Naive B cell (primary cell): ENCODE data around the gene CA5B. TPM values are rescaled to one million over a fixed set of nuclear protein-coding genes. Genes with fewer than 3 reads are reported as not detected.
"Not testable (repeated sequence)": the region's sequence is repeated elsewhere in the genome, so short reads cannot be mapped to it uniquely, and the experiment has no call there.

Experiments
- ATAC-seq, 2 donors: fragments of 150-1000 bp; cut with Tn5 transposase; 2 replicates each; pipeline ENCODE4 v1.10.0; 2021; ENCODE audit warnings: low read depth in 2 of 2, mild to moderate bottlenecking in 2 of 2, moderate library complexity in 2 of 2
- DNase-seq: peaks from one replicate; pipeline ENCODE4 v3.0.0; 2022
- H3K27ac Mint-ChIP-seq, 6 donors: one replicate each; pipeline ENCODE4 v1.8.0; 2020 to 2022; ENCODE audit warnings: mild to moderate bottlenecking in 6 of 6, mixed read lengths in 6 of 6, moderate library complexity in 5 of 6, inconsistent platforms in 2 of 6
- H3K27me3 Mint-ChIP-seq, 3 donors: one replicate each; pipeline ENCODE4 v1.8.0; 2021 to 2022; ENCODE audit warnings: mixed read lengths in 3 of 3, mild to moderate bottlenecking in 1 of 3
- H3K36me3 Mint-ChIP-seq, 2 donors: one replicate each; pipeline ENCODE4 v1.8.0; 2020 to 2022; ENCODE audit warnings: mixed read lengths in 2 of 2, inconsistent platforms in 1 of 2, mild to moderate bottlenecking in 1 of 2
- H3K4me1 Mint-ChIP-seq, 3 donors: one replicate each; pipeline ENCODE4 v1.8.0; 2020 to 2022; ENCODE audit warnings: mixed read lengths in 3 of 3, inconsistent platforms in 1 of 3, mild to moderate bottlenecking in 1 of 3, moderate library complexity in 1 of 3
- H3K4me3 Mint-ChIP-seq, 8 donors: one replicate each; pipeline ENCODE4 v1.8.0; 2020 to 2022; ENCODE audit warnings: mild to moderate bottlenecking in 8 of 8, mixed read lengths in 8 of 8, moderate library complexity in 8 of 8, inconsistent platforms in 2 of 8
- H3K9me3 Mint-ChIP-seq, 7 donors: one replicate each; pipeline ENCODE4 v1.8.0; 2020 to 2022; ENCODE audit warnings: mixed read lengths in 7 of 7, mild to moderate bottlenecking in 5 of 7, inconsistent platforms in 2 of 7, moderate library complexity in 1 of 7
- polyA plus RNA-seq, 6 donors: library from polyadenylated mRNA; unstranded; fragments of 300-500 nt; fragmentation: Illumina TruSeq; gene quantifications; one replicate each; pipeline ENCODE4 v1.2.3, GENCODE V29; 2021; ENCODE audit warnings: low read depth in 6 of 6

The CA5B gene
- polyA plus RNA-seq, 6 donors from 2014 or later = 37.4 to 76.1 (median 56.0) TPM

- no peak for ATAC-seq
- Mint-ChIP-seq H3K4me3 (no peak overlapping the region), H3K27me3 (no peaks in the 10 kb centered on the region), H3K36me3 (peaks cover 0 to 8% of the 10 kb centered on the region in 2 donors), H3K9me3 (peaks cover 0 to 8% (median 0%) of the 10 kb centered on the region in 7 donors), H3K27ac (no peak overlapping the region), H3K4me1 (no peaks in the 10 kb centered on the region)
- DNase-seq = no peak
Measured at GRCh38 chrX:15724911-15725310, 13.2 kb upstream of the CA5B start.

- H3K4me1 Mint-ChIP-seq, H3K27me3 Mint-ChIP-seq, DNase-seq, ATAC-seq, H3K4me3 Mint-ChIP-seq: not testable (repeated sequence)
- H3K27ac Mint-ChIP-seq = peak overlapping the region in 1 of 6 donors; percentile 11
- H3K9me3 Mint-ChIP-seq = peaks cover 0 to 15% (median 0%) of the 10 kb centered on the region in 7 donors
- peaks cover 8 to 18% of the 10 kb centered on the region in 2 donors for H3K36me3 Mint-ChIP-seq
Measured at GRCh38 chrX:15731368-15731767, 6.7 kb upstream of the CA5B start.

GRCh38 chrX:15737190-15737958 is 696 bp upstream of the CA5B start:
- no peak for ATAC-seq
- peak overlapping the region; percentile 16 to 98 (median 74) for H3K27ac Mint-ChIP-seq
- no peaks in the 10 kb centered on the region for H3K9me3 Mint-ChIP-seq
- peaks cover 25 to 40% (median 35%) of the 10 kb centered on the region in 3 donors for H3K4me1 Mint-ChIP-seq
- no peaks in the 10 kb centered on the region for H3K27me3 Mint-ChIP-seq
- H3K4me3 Mint-ChIP-seq = peak overlapping the region; percentile 87 to 100 (median 94)
- no peak for DNase-seq
- peaks cover 10% of the 10 kb centered on the region in 2 donors for H3K36me3 Mint-ChIP-seq

- H3K36me3 Mint-ChIP-seq = peaks cover 17 to 19% of the 10 kb centered on the region in 2 donors
- H3K9me3 Mint-ChIP-seq = no peaks in the 10 kb centered on the region
- H3K27ac Mint-ChIP-seq = peak overlapping the region in 1 of 6 donors; percentile 67
- ATAC-seq (no peak), DNase-seq (no peak)
- H3K27me3 Mint-ChIP-seq = no peaks in the 10 kb centered on the region
- H3K4me1 Mint-ChIP-seq = peaks cover 35 to 51% (median 44%) of the 10 kb centered on the region in 3 donors
- peak overlapping the region in 2 of 8 donors; percentile 94 to 100 for H3K4me3 Mint-ChIP-seq
Measured at GRCh38 chrX:15739886-15740285, 1.8 kb downstream of the CA5B start.

- no peak overlapping the region for H3K4me3 Mint-ChIP-seq
- peaks cover 36 to 39% (median 36%) of the 10 kb centered on the region in 3 donors for H3K4me1 Mint-ChIP-seq
- no peak for DNase-seq
- H3K27me3 Mint-ChIP-seq = no peaks in the 10 kb centered on the region
- peak overlapping the region in 2 of 6 donors; percentile 26 to 84 for H3K27ac Mint-ChIP-seq
- peaks cover 30 to 32% of the 10 kb centered on the region in 2 donors for H3K36me3 Mint-ChIP-seq
- ATAC-seq = no peak
- H3K9me3 Mint-ChIP-seq = no peaks in the 10 kb centered on the region
Measured at GRCh38 chrX:15744181-15744867, 6.3 kb downstream of the CA5B start.

- H3K36me3 Mint-ChIP-seq = peaks cover 32% of the 10 kb centered on the region in 2 donors
- ATAC-seq = no peak
- no peak overlapping the region for H3K4me3 Mint-ChIP-seq
- DNase-seq = no peak
- H3K9me3 Mint-ChIP-seq = no peaks in the 10 kb centered on the region
- no peak overlapping the region for H3K27ac Mint-ChIP-seq
- no peaks in the 10 kb centered on the region for H3K27me3 Mint-ChIP-seq
- H3K4me1 Mint-ChIP-seq = peaks cover 38 to 47% (median 42%) of the 10 kb centered on the region in 3 donors
Measured at GRCh38 chrX:15745179-15745578, 7.1 kb downstream of the CA5B start.

- DNase-seq, H3K4me3 Mint-ChIP-seq, ATAC-seq, H3K9me3 Mint-ChIP-seq, H3K27me3 Mint-ChIP-seq: not testable (repeated sequence)
- H3K36me3 Mint-ChIP-seq = peaks cover 29 to 31% of the 10 kb centered on the region in 2 donors
- peaks cover 49 to 56% (median 50%) of the 10 kb centered on the region in 3 donors for H3K4me1 Mint-ChIP-seq
- peak overlapping the region in 2 of 6 donors; percentile 74 to 84 for H3K27ac Mint-ChIP-seq
Measured at GRCh38 chrX:15746651-15747050, 8.6 kb downstream of the CA5B start.

GRCh38 chrX:15747626-15748173 is 9.6 kb downstream of the CA5B start:
- H3K27me3 Mint-ChIP-seq = no peaks in the 10 kb centered on the region
- ATAC-seq (no peak), DNase-seq (no peak)
- peaks cover 43 to 53% (median 46%) of the 10 kb centered on the region in 3 donors for H3K4me1 Mint-ChIP-seq
- H3K27ac Mint-ChIP-seq = peak overlapping the region in 4 of 6 donors; percentile 17 to 98 (median 37)
- H3K4me3 Mint-ChIP-seq = no peak overlapping the region
- peaks cover 22 to 24% of the 10 kb centered on the region in 2 donors for H3K36me3 Mint-ChIP-seq
- no peaks in the 10 kb centered on the region for H3K9me3 Mint-ChIP-seq

- H3K36me3 Mint-ChIP-seq = peaks cover 13 to 22% of the 10 kb centered on the region in 2 donors
- H3K9me3 Mint-ChIP-seq = no peaks in the 10 kb centered on the region
- no peak for ATAC-seq
Measured at GRCh38 chrX:15748841-15749240, 10.8 kb downstream of the CA5B start.

GRCh38 chrX:15749642-15750610 is 11.9 kb downstream of the CA5B start:
- peak; percentile 48 for DNase-seq

More at GRCh38 chrX:15748841-15749240, 10.8 kb downstream of the CA5B start:
- no peak for DNase-seq
- Mint-ChIP-seq H3K27me3 (no peaks in the 10 kb centered on the region), H3K27ac (peak overlapping the region; percentile 19 to 98 (median 80)), H3K4me1 (peaks cover 34 to 50% (median 48%) of the 10 kb centered on the region in 3 donors), H3K4me3 (peak overlapping the region in 3 of 8 donors; percentile 9 to 84 (median 81))

GRCh38 chrX:15750611-15751154 is 12.6 kb downstream of the CA5B start:
- no peaks in the 10 kb centered on the region for H3K27me3 Mint-ChIP-seq
- peak; percentile 12 for DNase-seq
- peak overlapping the region; percentile 94 to 99 (median 98) for H3K27ac Mint-ChIP-seq
- no peaks in the 10 kb centered on the region for H3K9me3 Mint-ChIP-seq
- peak overlapping the region; percentile 75 to 91 (median 83) for H3K4me3 Mint-ChIP-seq
- ATAC-seq = peak; percentile 15 to 25
- H3K36me3 Mint-ChIP-seq = peaks cover 5 to 13% of the 10 kb centered on the region in 2 donors
- peaks cover 38 to 48% (median 45%) of the 10 kb centered on the region in 3 donors for H3K4me1 Mint-ChIP-seq

More at GRCh38 chrX:15749642-15750610, 11.9 kb downstream of the CA5B start:
- Mint-ChIP-seq H3K27me3 (no peaks in the 10 kb centered on the region), H3K4me3 (peak overlapping the region; percentile 75 to 91 (median 83)), H3K9me3 (no peaks in the 10 kb centered on the region), H3K4me1 (peaks cover 38 to 48% (median 45%) of the 10 kb centered on the region in 3 donors), H3K27ac (peak overlapping the region; percentile 94 to 99 (median 98)), H3K36me3 (peaks cover 13 to 14% of the 10 kb centered on the region in 2 donors)
- ATAC-seq = peak; percentile 53 to 57

- peaks cover 38 to 53% (median 45%) of the 10 kb centered on the region in 3 donors for H3K4me1 Mint-ChIP-seq
- peaks cover 4 to 13% of the 10 kb centered on the region in 2 donors for H3K36me3 Mint-ChIP-seq
- peak; percentile 62 for DNase-seq
Measured at GRCh38 chrX:15751155-15751819, 13.2 kb downstream of the CA5B start.

More at GRCh38 chrX:15751155-15751819, 13.2 kb downstream of the CA5B start:
- ATAC-seq = peak; percentile 74 to 79
- H3K4me3 Mint-ChIP-seq = peak overlapping the region; percentile 75 to 91 (median 83)
- no peaks in the 10 kb centered on the region for H3K9me3 Mint-ChIP-seq
- H3K27ac Mint-ChIP-seq = peak overlapping the region; percentile 94 to 99 (median 98)
- no peaks in the 10 kb centered on the region for H3K27me3 Mint-ChIP-seq
